Neutrophil (primary cell): ENCODE results near the gene FAM174B.

Experiments
- H3K27ac ChIP-seq: fragments of 200-600 bp; sonication (generic); 2 replicates; pipeline ENCODE4 v1.5.1; 2016; ENCODE audit warnings: mild to moderate bottlenecking, moderate library complexity
- H3K27me3 ChIP-seq: fragments of 200-600 bp; sonication (generic); 2 replicates; pipeline ENCODE4 v1.6.0; 2016; ENCODE audit warnings: mild to moderate bottlenecking
- H3K36me3 ChIP-seq: fragments of 200-600 bp; sonication (generic); 2 replicates; pipeline ENCODE4 v1.5.1; 2017
- H3K4me1 ChIP-seq, 2 experiments: fragments of 200-600 bp in 1 of 2; sonication (generic) in 1 of 2; 1 replicate in 1 of 2; 2 replicates in 1 of 2; pipeline versions ENCODE4 v1.5.1 to v1.6.1; 2013 to 2016; ENCODE audit warnings: low read depth in 1 of 2, low read length in 1 of 2, mild to moderate bottlenecking in 1 of 2, moderate library complexity in 1 of 2; ENCODE audit not compliant: control insufficient read depth in 1 of 2, insufficient read depth in 1 of 2
- H3K4me3 ChIP-seq, 2 experiments: fragments of 200-600 bp in 1 of 2; sonication (generic) in 1 of 2; 1 replicate in 1 of 2; 2 replicates in 1 of 2; pipeline ENCODE4 v1.5.1; 2013 to 2016; ENCODE audit warnings: low read depth in 1 of 2, low read length in 1 of 2, mild to moderate bottlenecking in 1 of 2, moderate library complexity in 1 of 2
- H3K9me3 ChIP-seq: fragments of 200-600 bp; sonication (generic); 2 replicates; pipeline ENCODE4 v1.5.1; 2016
- TF ChIP-seq, protein P1 (sequence below): fragments of 200-600 bp; sonication (generic); IDR thresholded peaks from 2 replicates; pipeline ENCODE4 v1.5.1; 2016; ENCODE audit warnings: antibody characterized with exemption

FAM174B gene

DNA sequence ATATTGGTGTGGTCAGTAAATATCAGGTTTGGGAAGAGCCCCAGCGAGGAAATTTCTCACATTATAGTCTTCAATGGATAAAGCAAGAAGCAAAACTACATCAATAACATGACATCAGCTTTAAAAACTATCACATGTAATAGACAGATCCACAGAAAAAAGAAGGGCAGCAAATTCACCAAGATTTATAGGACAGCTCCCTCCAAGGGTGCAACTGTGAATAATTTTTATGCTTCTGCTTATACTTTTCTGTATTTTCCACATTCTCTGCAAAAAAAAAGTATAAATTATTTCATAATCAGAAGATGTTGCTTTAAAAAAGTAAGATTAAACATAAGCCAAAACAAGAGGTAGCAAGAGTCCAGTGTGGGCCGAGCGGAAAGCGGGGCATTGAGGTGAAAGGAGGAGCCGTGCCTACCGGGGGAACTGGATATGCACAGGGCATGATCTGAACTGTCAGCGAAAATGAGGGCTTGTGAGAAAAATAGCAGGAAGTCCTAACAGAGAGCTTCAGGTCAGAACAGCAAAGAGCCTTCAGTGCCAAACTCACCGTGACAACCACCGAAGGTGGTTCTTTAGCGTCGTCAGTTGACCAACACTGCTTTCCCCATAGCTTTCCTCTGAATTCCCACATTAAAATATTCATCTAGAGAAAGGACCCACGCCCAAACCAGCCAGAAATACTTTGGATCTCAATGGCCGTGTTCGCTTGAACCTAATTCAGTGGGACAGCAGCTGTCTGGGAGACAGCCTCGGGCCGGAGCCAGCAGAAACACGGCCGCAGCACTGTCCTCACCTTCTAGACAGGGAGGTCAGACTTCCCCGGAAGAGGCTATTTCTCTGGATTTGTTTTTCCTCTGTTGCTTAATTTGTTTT is 59.8 kb downstream of the FAM174B start:
- Histone ChIP-seq H3K36me3 (no peaks in the 10 kb centered on the region), H3K4me1 (no peaks in the 10 kb centered on the region), H3K27ac (no peak overlapping the region), H3K9me3 (no peaks in the 10 kb centered on the region), H3K27me3 (peaks cover 19% of the 10 kb centered on the region), H3K4me3 (no peak overlapping the region)
- TF ChIP-seq, protein P1, sequence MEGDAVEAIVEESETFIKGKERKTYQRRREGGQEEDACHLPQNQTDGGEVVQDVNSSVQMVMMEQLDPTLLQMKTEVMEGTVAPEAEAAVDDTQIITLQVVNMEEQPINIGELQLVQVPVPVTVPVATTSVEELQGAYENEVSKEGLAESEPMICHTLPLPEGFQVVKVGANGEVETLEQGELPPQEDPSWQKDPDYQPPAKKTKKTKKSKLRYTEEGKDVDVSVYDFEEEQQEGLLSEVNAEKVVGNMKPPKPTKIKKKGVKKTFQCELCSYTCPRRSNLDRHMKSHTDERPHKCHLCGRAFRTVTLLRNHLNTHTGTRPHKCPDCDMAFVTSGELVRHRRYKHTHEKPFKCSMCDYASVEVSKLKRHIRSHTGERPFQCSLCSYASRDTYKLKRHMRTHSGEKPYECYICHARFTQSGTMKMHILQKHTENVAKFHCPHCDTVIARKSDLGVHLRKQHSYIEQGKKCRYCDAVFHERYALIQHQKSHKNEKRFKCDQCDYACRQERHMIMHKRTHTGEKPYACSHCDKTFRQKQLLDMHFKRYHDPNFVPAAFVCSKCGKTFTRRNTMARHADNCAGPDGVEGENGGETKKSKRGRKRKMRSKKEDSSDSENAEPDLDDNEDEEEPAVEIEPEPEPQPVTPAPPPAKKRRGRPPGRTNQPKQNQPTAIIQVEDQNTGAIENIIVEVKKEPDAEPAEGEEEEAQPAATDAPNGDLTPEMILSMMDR = no peak

DNA sequence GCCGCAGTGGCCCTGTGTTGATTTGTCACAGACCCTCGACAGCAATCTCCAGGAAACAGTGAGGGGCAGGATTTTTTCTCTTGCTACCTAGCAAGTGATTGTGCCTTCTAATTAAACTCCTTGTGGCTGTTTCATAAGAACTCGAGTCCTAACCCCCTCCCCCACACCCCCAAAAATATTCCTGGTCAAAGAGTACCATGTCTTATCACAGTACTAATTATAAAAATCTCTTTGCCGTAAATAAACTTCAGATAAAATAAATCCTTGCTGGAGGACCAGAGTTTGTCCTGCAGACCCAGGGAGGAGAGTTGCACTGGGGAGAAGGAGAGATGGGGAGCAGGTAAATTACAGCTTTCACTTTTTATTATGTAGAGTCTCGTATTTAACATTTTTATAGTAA is 64.3 kb downstream of the FAM174B start:
- Histone ChIP-seq H3K9me3 (no peaks in the 10 kb centered on the region), H3K27me3 (peaks cover 19% of the 10 kb centered on the region), H3K4me3 (no peak overlapping the region), H3K27ac (no peak overlapping the region), H3K36me3 (no peaks in the 10 kb centered on the region), H3K4me1 (no peaks in the 10 kb centered on the region)
- TF ChIP-seq, protein P1 = no peak

DNA sequence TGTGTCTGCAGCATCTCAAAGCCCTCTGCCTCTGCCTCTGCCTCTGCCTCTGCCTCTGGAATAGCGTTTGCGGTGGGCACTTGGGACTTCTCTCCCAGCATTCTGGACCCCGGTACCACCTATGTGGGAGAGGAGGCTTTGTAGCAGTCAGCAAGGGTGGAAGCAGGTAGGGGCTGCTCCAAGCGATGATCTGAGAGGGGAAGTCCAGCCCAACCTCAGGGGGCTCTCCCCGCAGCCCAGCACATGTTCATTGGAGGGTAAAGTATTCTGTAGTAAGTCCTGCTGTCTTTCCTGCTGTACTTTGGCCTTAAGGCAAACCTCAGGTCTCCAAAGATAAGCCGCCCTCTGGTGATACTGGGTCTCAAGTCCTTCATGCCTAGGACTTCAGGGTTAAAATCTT is 68.6 kb downstream of the FAM174B start:
- H3K27ac ChIP-seq = no peak overlapping the region
- TF ChIP-seq, protein P1 = no peak
- no peaks in the 10 kb centered on the region for H3K27me3 ChIP-seq
- H3K4me1 ChIP-seq = no peaks in the 10 kb centered on the region
- H3K4me3 ChIP-seq = no peak overlapping the region
- H3K9me3 ChIP-seq = no peaks in the 10 kb centered on the region
- no peaks in the 10 kb centered on the region for H3K36me3 ChIP-seq

DNA sequence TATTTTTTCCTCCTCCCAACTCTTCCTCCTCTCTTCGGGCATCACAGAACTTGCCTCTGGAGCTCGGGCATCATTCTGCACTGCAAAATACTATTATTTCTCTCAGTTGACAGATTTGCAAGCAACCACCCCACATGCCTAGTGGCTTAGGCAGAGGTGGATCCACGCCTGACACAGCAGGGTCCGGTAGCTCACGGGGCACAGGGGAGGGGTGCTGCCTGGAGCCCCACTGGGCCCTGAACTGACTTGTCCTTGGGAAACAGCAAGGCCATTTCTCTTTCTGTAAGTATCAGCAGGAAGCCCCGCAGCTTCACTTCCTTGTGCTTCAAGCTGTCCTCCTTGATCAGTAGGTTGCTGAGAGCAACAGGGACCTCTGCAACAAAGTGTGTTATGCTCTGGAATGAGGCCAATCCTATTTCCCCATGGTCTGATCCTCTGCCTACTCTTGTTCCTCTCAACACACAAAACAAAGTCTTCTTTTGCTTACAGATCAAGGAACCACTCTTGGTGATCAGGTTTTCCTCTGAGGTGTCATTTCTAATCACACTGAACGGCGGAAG is 69.1 kb downstream of the FAM174B start:
- Histone ChIP-seq H3K9me3 (no peaks in the 10 kb centered on the region), H3K4me1 (no peaks in the 10 kb centered on the region), H3K4me3 (no peak overlapping the region), H3K36me3 (no peaks in the 10 kb centered on the region), H3K27ac (no peak overlapping the region), H3K27me3 (no peaks in the 10 kb centered on the region)
- TF ChIP-seq, protein P1 = no peak

DNA sequence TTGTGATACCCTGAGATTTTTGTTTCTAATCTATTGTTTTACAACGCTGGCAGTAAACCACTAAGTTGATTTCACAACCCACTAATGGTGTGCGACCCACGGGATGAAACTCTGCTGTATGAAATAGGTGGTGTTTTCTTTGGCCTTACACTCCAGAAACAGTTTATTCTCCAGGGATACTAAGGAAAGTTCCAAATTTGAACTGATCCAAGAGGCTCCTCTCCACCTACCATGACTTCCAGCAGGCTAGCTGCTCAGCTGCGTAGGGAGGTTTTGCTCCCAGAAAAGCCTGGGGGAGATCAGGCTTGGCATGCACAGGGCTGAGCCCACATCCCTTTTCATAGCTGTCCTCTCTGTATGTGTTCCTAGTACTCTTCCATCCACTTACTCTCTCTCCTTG is 71.5 kb downstream of the FAM174B start:
- H3K27me3 ChIP-seq = no peaks in the 10 kb centered on the region
- no peaks in the 10 kb centered on the region for H3K4me1 ChIP-seq
- no peaks in the 10 kb centered on the region for H3K36me3 ChIP-seq
- no peak overlapping the region for H3K27ac ChIP-seq
- no peaks in the 10 kb centered on the region for H3K9me3 ChIP-seq
- H3K4me3 ChIP-seq = no peak overlapping the region
- TF ChIP-seq, protein P1 = no peak
